H1 (cell line): ENCODE results near the gene PPP1R11. TPM values are rescaled to one million over a fixed set of nuclear protein-coding genes. Genes with fewer than 3 reads are reported as not detected.

Source experiments
- CTCF ChIA-PET: fragments of 300-600 bp; sonication (Branson Sonifier 250); formaldehyde crosslinking; loops from one replicate; lab custom pipeline; 2021; ENCODE audit not compliant: partially characterized antibody; lab: Charles Lee
- POLR2A ChIA-PET: fragments of 300-600 bp; sonication (Branson Sonifier 250); formaldehyde crosslinking; loops from one replicate; lab custom pipeline; 2021; ENCODE audit warnings: inconsistent platforms; ENCODE audit not compliant: partially characterized antibody; lab: Charles Lee
- DNase-seq, 2 experiments: peaks; one replicate each; pipeline versions ENCODE4 v3.0.0 to v3.0.0-alpha.2; 2010 to 2022; ENCODE audit warnings: low spot score in 2 of 2, low read depth in 1 of 2, mixed read lengths in 1 of 2
- FAIRE-seq: peaks from 2 replicates; lab custom pipeline; 2011; peaks lifted over from hg19 to GRCh38; lab: Jason Lieb, UNC
- H2AFZ ChIP-seq: 2 replicates; pipeline ENCODE4 v1.8.1; 2012; ENCODE audit warnings: low read length, inconsistent platforms
- H2AK5ac ChIP-seq: 2 replicates; pipeline ENCODE4 v1.6.1; 2013; ENCODE audit warnings: low read depth, low read length
- H2BK120ac ChIP-seq: replicated peaks from 2 replicates; pipeline ENCODE3; 2013; ENCODE audit warnings: low read depth, low read length, inconsistent platforms
- H2BK12ac ChIP-seq: 2 replicates; pipeline ENCODE4 v1.6.1; 2013; ENCODE audit warnings: low read depth, low read length
- H2BK15ac ChIP-seq: 2 replicates; pipeline ENCODE4 v1.6.1; 2013; ENCODE audit warnings: low read length
- H2BK20ac ChIP-seq: 2 replicates; pipeline ENCODE4 v1.6.1; 2013; ENCODE audit warnings: low read length
- H2BK5ac ChIP-seq: 2 replicates; pipeline ENCODE4 v1.6.1; 2013; ENCODE audit warnings: low read depth, low read length
- H3K14ac ChIP-seq: 2 replicates; pipeline ENCODE4 v1.6.1; 2013; ENCODE audit warnings: inconsistent platforms; ENCODE audit not compliant: insufficient read length
- H3K18ac ChIP-seq: 2 replicates; pipeline ENCODE4 v1.6.1; 2013; ENCODE audit warnings: low read length; ENCODE audit errors: extremely low read depth
- H3K23ac ChIP-seq: 2 replicates; pipeline ENCODE4 v1.6.1; 2013; ENCODE audit warnings: inconsistent platforms; ENCODE audit not compliant: insufficient read length
- H3K23me2 ChIP-seq: 2 replicates; pipeline ENCODE4 v1.6.1; 2013; ENCODE audit warnings: low read depth, low read length
- H3K27ac ChIP-seq: 2 replicates; pipeline ENCODE4 v1.6.1; 2011; ENCODE audit warnings: low read depth, low read length, inconsistent platforms
- H3K27me3 ChIP-seq, 4 experiments: replicated peaks in 1 of 4; 1 replicate in 1 of 4; 2 replicates in 3 of 4; pipeline versions ENCODE4 v1.6.1 to v1.8.1; 2011 to 2013; ENCODE audit warnings: low read length in 3 of 4, mild to moderate bottlenecking in 3 of 4, inconsistent platforms in 2 of 4, mixed read lengths in 2 of 4, moderate library complexity in 1 of 4; ENCODE audit not compliant: control insufficient read depth in 3 of 4, insufficient read depth in 3 of 4; ENCODE audit errors: extremely low read depth in 1 of 4
- H3K36me3 ChIP-seq, 4 experiments: 2 replicates each; pipeline versions ENCODE4 v1.6.1 to v1.8.1; 2011 to 2013; ENCODE audit warnings: mild to moderate bottlenecking in 4 of 4, low read length in 3 of 4, moderate library complexity in 2 of 4, control low read depth in 1 of 4, inconsistent platforms in 1 of 4; ENCODE audit not compliant: insufficient read depth in 4 of 4, control insufficient read depth in 2 of 4
- H3K4ac ChIP-seq: replicated peaks from 2 replicates; pipeline ENCODE3; 2013; ENCODE audit warnings: low read length, low read depth, mixed read lengths, inconsistent platforms; ENCODE audit not compliant: insufficient read length
- H3K4me1 ChIP-seq, 4 experiments: replicated peaks in 1 of 4; 1 replicate in 1 of 4; 2 replicates in 3 of 4; pipeline versions ENCODE4 v1.6.1 to v1.8.1; 2011 to 2013; ENCODE audit warnings: low read length in 3 of 4, inconsistent platforms in 2 of 4, mixed read lengths in 1 of 4; ENCODE audit not compliant: insufficient read depth in 4 of 4, control insufficient read depth in 3 of 4
- H3K4me2 ChIP-seq, 2 experiments: 2 replicates each; pipeline versions ENCODE4 v1.6.1 to v1.8.1; 2011 to 2013; ENCODE audit warnings: low read depth in 2 of 2, low read length in 2 of 2, control low read depth in 1 of 2, inconsistent platforms in 1 of 2, mild to moderate bottlenecking in 1 of 2; ENCODE audit not compliant: insufficient read depth in 1 of 2
- H3K4me3 ChIP-seq, 4 experiments: fragments of 200-600, 300-600 bp in 1 of 4; sonication (generic), shearing (Covaris generic), sonication (Bioruptor Twin) in 1 of 4; 2 replicates each; pipeline versions ENCODE4 v1.5.1 to v1.8.1; 2011 to 2016; ENCODE audit warnings: low read length in 4 of 4, low read depth in 3 of 4, control low read depth in 2 of 4, inconsistent platforms in 2 of 4, mild to moderate bottlenecking in 2 of 4, mixed read lengths in 1 of 4, moderate library complexity in 1 of 4; ENCODE audit not compliant: insufficient read depth in 2 of 4; ENCODE audit errors: extremely low read depth in 1 of 4
- H3K56ac ChIP-seq: replicated peaks from 2 replicates; pipeline ENCODE3; 2013; ENCODE audit warnings: low read depth, mild to moderate bottlenecking, mixed read lengths, low read length, inconsistent platforms; ENCODE audit not compliant: insufficient read length
- H3K79me1 ChIP-seq: 2 replicates; pipeline ENCODE4 v1.6.1; 2013; ENCODE audit warnings: low read depth, low read length, control low read depth
- H3K79me2 ChIP-seq, 2 experiments: 2 replicates each; pipeline versions ENCODE4 v1.6.1 to v1.8.1; 2012 to 2013; ENCODE audit warnings: low read length in 2 of 2, mild to moderate bottlenecking in 2 of 2, inconsistent platforms in 1 of 2; ENCODE audit not compliant: insufficient read depth in 2 of 2, control insufficient read depth in 1 of 2
- H3K9ac ChIP-seq, 4 experiments: replicated peaks in 1 of 4; 1 replicate in 1 of 4; 2 replicates in 3 of 4; pipeline versions ENCODE4 v1.6.1 to v1.8.1; 2011 to 2013; ENCODE audit warnings: low read depth in 3 of 4, low read length in 3 of 4, control low read depth in 2 of 4, mild to moderate bottlenecking in 2 of 4, moderate library complexity in 2 of 4, inconsistent platforms in 1 of 4; ENCODE audit errors: extremely low read depth in 1 of 4
- H3K9me3 ChIP-seq, 2 experiments: 2 replicates each; pipeline versions ENCODE4 v1.6.1 to v1.8.1; 2012 to 2013; ENCODE audit warnings: mild to moderate bottlenecking in 2 of 2, moderate library complexity in 2 of 2, control low read depth in 1 of 2, inconsistent platforms in 1 of 2, low read depth in 1 of 2, low read length in 1 of 2, mixed read lengths in 1 of 2; ENCODE audit not compliant: insufficient read depth in 2 of 2
- H4K20me1 ChIP-seq, 2 experiments: replicated peaks in 1 of 2; 2 replicates each; pipeline versions ENCODE3 to v1.8.1; 2011 to 2013; ENCODE audit warnings: inconsistent platforms in 2 of 2, low read length in 2 of 2, mild to moderate bottlenecking in 1 of 2; ENCODE audit not compliant: insufficient read depth in 2 of 2, control insufficient read depth in 1 of 2
- H4K5ac ChIP-seq: 2 replicates; pipeline ENCODE4 v1.6.1; 2013; ENCODE audit warnings: low read length, low read depth, mixed read lengths, inconsistent platforms; ENCODE audit not compliant: insufficient read length
- H4K8ac ChIP-seq: 2 replicates; pipeline ENCODE4 v1.8.0; 2013; ENCODE audit warnings: mild to moderate bottlenecking, moderate library complexity, low read length, inconsistent platforms; ENCODE audit not compliant: insufficient read depth; ENCODE audit errors: extremely low read depth
- H4K91ac ChIP-seq: replicated peaks from 2 replicates; pipeline ENCODE3; 2013; ENCODE audit warnings: low read length, mixed read lengths, inconsistent platforms; ENCODE audit not compliant: insufficient read length
- ASH2L ChIP-seq: fragments of 200-600, 300-600 bp; sonication (generic); IDR thresholded peaks from one replicate; pipeline ENCODE4 v1.7.1; 2017; ENCODE audit warnings: low read length
- BCL11A ChIP-seq, 2 experiments: IDR thresholded peaks; one replicate each; pipeline ENCODE4 v1.6.1; 2011; ENCODE audit warnings: low read depth in 2 of 2, low read length in 2 of 2, mild to moderate bottlenecking in 2 of 2
- E2F6 ChIP-seq: IDR thresholded peaks from 2 replicates; pipeline ENCODE4 v1.6.1; 2012; ENCODE audit warnings: inconsistent platforms
- EGR1 ChIP-seq: IDR thresholded peaks from 2 replicates; pipeline ENCODE4 v1.6.1; 2011; ENCODE audit warnings: low read depth, low read length, borderline replicate concordance
- EP300 ChIP-seq, 2 experiments: IDR thresholded peaks; 1 replicate in 1 of 2; 2 replicates in 1 of 2; pipeline ENCODE4 v1.6.1; 2011 to 2012; ENCODE audit warnings: low read depth in 2 of 2, low read length in 2 of 2, mild to moderate bottlenecking in 2 of 2, borderline replicate concordance in 1 of 2, inconsistent platforms in 1 of 2, moderate library complexity in 1 of 2
- GABPA ChIP-seq: IDR thresholded peaks from 2 replicates; pipeline ENCODE4 v1.6.1; 2011; ENCODE audit warnings: mild to moderate bottlenecking, low read length, moderate library complexity, borderline replicate concordance; ENCODE audit not compliant: insufficient read depth
- SUZ12 ChIP-seq: fragments of 200-600 bp; sonication (generic); IDR thresholded peaks from 2 replicates; pipeline ENCODE4 v1.6.1; 2012; ENCODE audit warnings: mild to moderate bottlenecking, inconsistent platforms, low read length, moderate library complexity, mixed read lengths
- TAF7 ChIP-seq: optimal IDR thresholded peaks from 2 replicates; pipeline ENCODE3; 2011; ENCODE audit warnings: low read depth, mild to moderate bottlenecking, inconsistent platforms, low read length, moderate library complexity, borderline replicate concordance
- USF2 ChIP-seq: IDR thresholded peaks from 2 replicates; pipeline ENCODE4 v1.6.1; 2011; ENCODE audit warnings: low read length, improper control_type of control experiment
- ZNF274 ChIP-seq: IDR thresholded peaks from 2 replicates; pipeline ENCODE4 v1.7.0; 2012; ENCODE audit warnings: low read length, borderline replicate concordance; ENCODE audit errors: extremely low read depth
- polyA plus RNA-seq, 7 experiments: library from polyadenylated mRNA; depleted of rRNA in 3 of 7; stranded (reverse) in 5 of 7; unstranded in 2 of 7; fragments of >200 nt in 5 of 7; fragments of 200-250 nt in 2 of 7; gene quantifications; 1 replicate in 5 of 7; 2 replicates in 1 of 7; 4 replicates in 1 of 7; pipeline versions ENCODE4 v1.2.1 to v1.2.3, GENCODE V29; 2011 to 2013; ENCODE audit warnings: missing spikeins in 2 of 7, mixed read lengths in 2 of 7
- total RNA-seq: library from RNA; stranded (reverse); fragmentation: NEBNext Ultra II Directional; extraction: Animal tissue kit (Norgen Biotek cat#: 25700); gene quantifications from 2 replicates; pipeline ENCODE4 v1.2.1, GENCODE V29; 2021

PPP1R11 gene
- total and polyA plus RNA-seq, 2 of the 8 experiments (the other 6 are each of a cell fraction or from before 2014, with no cell fraction given), result 26.1 to 32.8 TPM

- FAIRE-seq, result no peak
- Histone ChIP-seq H3K9me3 (no peaks in the 10 kb centered on the region), H2BK20ac (no peak overlapping the region), H3K27me3 (no peaks in the 10 kb centered on the region), H2AFZ (no peak overlapping the region), H4K91ac (no peak overlapping the region), H3K36me3 (no peaks in the 10 kb centered on the region), H3K23me2 (no peaks in the 10 kb centered on the region), H3K9ac (no peak overlapping the region), H3K79me2 (no peaks in the 10 kb centered on the region), H2BK15ac (no peak overlapping the region), H3K27ac (no peak overlapping the region), H4K20me1 (no peaks in the 10 kb centered on the region), H3K18ac (no peak overlapping the region), H2BK12ac (no peak overlapping the region), H3K56ac (no peak overlapping the region), H2BK120ac (no peak overlapping the region), H3K4ac (no peak overlapping the region), H3K4me2 (no peak overlapping the region), H3K4me3 (no peak overlapping the region), H4K8ac (no peak overlapping the region), H3K14ac (no peak overlapping the region), H3K4me1 (no peaks in the 10 kb centered on the region), H3K23ac (no peak overlapping the region), H4K5ac (no peak overlapping the region), H3K79me1 (no peaks in the 10 kb centered on the region), H2AK5ac (no peak overlapping the region), H2BK5ac (no peak overlapping the region)
- POLR2A ChIA-PET, result no interaction called here
- TF ChIP-seq EGR1, result no peak
- TF ChIP-seq SUZ12, result no peak
- TF ChIP-seq ASH2L, result no peak
- TF ChIP-seq TAF7, result no peak
- TF ChIP-seq ZNF274, result no peak
- no peak for TF ChIP-seq GABPA
- TF ChIP-seq USF2, result no peak
- TF ChIP-seq E2F6, result no peak
- no peak for TF ChIP-seq BCL11A (IDR thresholded peaks at IDR 0.05; ENCODE audit: low read depth in 2 of 2, low read length in 2 of 2)
- TF ChIP-seq EP300 (IDR thresholded peaks at IDR 0.05; ENCODE audit: borderline replicate concordance in 1 of 2, low read depth in 2 of 2, low read length in 2 of 2), result no peak
- DNase-seq, result no peak
- CTCF ChIA-PET, result no interaction called here
These were observed 35.6 kb upstream of the PPP1R11 start for GRCh38 chr6:30031381-30031780.
